Glomerular visceral epithelial cell (primary cell): ENCODE data around the gene CFAP45.
A peak's percentile ranks its signal among the peaks of the same experiment; 100 is the strongest.
"Not testable (repeated sequence)": the region's sequence is repeated elsewhere in the genome, so short reads cannot be mapped to it uniquely, and the experiment has no call there.

Experiments used
- DNase-seq: peaks from one replicate; pipeline ENCODE4 v3.0.0-alpha.2; 2016; ENCODE audit errors: extremely low spot score

The CFAP45 gene

GRCh38 chr1:159906960-159907359, 7.0 kb upstream of the CFAP45 start:
- no peak for DNase-seq

GRCh38 chr1:159904036-159904435, 4.1 kb upstream of the CFAP45 start:
- DNase-seq, result not testable (repeated sequence)

- DNase-seq, result no peak
These were observed 2.6 kb upstream of the CFAP45 start for GRCh38 chr1:159902541-159902940.

GRCh38 chr1:159900755-159901360, 893 bp upstream of the CFAP45 start:
- DNase-seq, result no peak

- not testable (repeated sequence) for DNase-seq
These were observed 331 bp downstream of the CFAP45 start for GRCh38 chr1:159899634-159900033.

GRCh38 chr1:159898527-159898926, 1.4 kb downstream of the CFAP45 start:
- no peak for DNase-seq

- no peak for DNase-seq
These were observed 2.0 kb downstream of the CFAP45 start for GRCh38 chr1:159897962-159898361.

GRCh38 chr1:159896546-159896930, 3.4 kb downstream of the CFAP45 start:
- DNase-seq, result no peak

GRCh38 chr1:159895836-159896545, 4.0 kb downstream of the CFAP45 start:
- no peak for DNase-seq

- no peak for DNase-seq
These were observed 4.7 kb downstream of the CFAP45 start for GRCh38 chr1:159895286-159895685.

- DNase-seq, result no peak
These were observed 7.0 kb downstream of the CFAP45 start for GRCh38 chr1:159892944-159893343.

- peak; percentile 94 for DNase-seq
These were observed 8.4 kb downstream of the CFAP45 start for GRCh38 chr1:159891275-159892157.

- DNase-seq, result no peak
These were observed 9.6 kb downstream of the CFAP45 start for GRCh38 chr1:159890390-159890789.

- DNase-seq, result peak; percentile 83
These were observed 10.1 kb downstream of the CFAP45 start for GRCh38 chr1:159889821-159890252.

GRCh38 chr1:159889202-159889601, 10.8 kb downstream of the CFAP45 start:
- no peak for DNase-seq

GRCh38 chr1:159884296-159884695, 15.7 kb downstream of the CFAP45 start:
- DNase-seq, result no peak

- DNase-seq, result no peak
These were observed 16.8 kb downstream of the CFAP45 start for GRCh38 chr1:159883134-159883533.

GRCh38 chr1:159882527-159882862, 17.5 kb downstream of the CFAP45 start:
- DNase-seq, result peak; percentile 32

GRCh38 chr1:159881622-159882526, 18.1 kb downstream of the CFAP45 start:
- peak; percentile 100 for DNase-seq

GRCh38 chr1:159880430-159880829, 19.5 kb downstream of the CFAP45 start:
- no peak for DNase-seq

GRCh38 chr1:159879977-159880376, 20.0 kb downstream of the CFAP45 start:
- peak; percentile 45 for DNase-seq

- DNase-seq, result no peak
These were observed 20.8 kb downstream of the CFAP45 start for GRCh38 chr1:159879136-159879535.
